GM19238 (cell line): ENCODE results near the gene ANKRD10.
"Not testable (repeated sequence)": the region's sequence is repeated elsewhere in the genome, so short reads cannot be mapped to it uniquely, and the experiment has no call there.

Experiments used
- DNase-seq: peaks from one replicate; pipeline ENCODE4 v3.0.0; 2011; ENCODE audit warnings: low spot score; ENCODE audit not compliant: insufficient read length

ANKRD10 gene

DNA sequence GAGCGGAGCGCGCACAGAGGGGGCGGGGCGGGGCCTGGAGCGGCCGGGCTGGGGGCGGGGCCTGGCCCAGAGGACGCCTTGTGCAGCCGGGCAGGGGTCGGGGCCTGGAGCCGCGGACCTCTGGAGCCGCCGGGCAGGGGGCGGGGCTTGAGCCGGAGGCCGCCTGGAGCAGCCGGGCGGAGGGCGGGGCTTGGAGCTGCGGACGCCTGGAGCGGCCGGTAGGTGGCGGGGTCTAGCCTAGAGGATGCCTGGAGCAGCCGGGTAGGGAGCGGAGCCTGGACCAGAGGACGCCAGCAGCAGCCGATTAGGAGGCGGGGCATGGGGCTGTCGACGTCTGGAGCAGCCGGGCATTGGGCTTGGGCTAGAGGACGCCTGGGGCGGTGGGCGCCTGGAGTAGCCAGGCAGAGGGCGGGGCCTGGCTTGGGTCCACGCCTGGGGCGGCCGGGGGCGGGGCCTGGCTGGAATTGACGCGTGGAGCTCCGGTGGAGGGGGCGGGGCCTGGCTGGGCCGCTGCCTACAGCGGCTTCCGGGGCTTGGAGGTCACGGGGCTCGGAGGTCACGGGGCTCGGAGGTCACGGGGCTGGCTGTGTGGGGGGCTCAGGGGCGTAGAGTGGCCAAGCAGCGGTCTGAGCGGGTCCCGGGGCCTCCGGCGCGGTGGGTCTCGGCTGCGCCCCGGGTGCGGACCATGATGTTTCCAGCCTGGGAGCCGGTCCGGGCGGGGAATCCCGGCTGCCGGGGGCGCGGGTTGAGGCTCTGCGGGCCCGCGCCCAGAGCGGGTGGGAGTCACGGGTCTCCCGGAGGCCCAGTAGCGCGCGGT lies at the start of gene ANKRD10:
Gene ANKRD10 (minus strand): TSS at position 13 of the 817 bp plus-strand sequence. CDS start 135 bp downstream, outside the sequence.
- peak; percentile 93 for DNase-seq

DNA sequence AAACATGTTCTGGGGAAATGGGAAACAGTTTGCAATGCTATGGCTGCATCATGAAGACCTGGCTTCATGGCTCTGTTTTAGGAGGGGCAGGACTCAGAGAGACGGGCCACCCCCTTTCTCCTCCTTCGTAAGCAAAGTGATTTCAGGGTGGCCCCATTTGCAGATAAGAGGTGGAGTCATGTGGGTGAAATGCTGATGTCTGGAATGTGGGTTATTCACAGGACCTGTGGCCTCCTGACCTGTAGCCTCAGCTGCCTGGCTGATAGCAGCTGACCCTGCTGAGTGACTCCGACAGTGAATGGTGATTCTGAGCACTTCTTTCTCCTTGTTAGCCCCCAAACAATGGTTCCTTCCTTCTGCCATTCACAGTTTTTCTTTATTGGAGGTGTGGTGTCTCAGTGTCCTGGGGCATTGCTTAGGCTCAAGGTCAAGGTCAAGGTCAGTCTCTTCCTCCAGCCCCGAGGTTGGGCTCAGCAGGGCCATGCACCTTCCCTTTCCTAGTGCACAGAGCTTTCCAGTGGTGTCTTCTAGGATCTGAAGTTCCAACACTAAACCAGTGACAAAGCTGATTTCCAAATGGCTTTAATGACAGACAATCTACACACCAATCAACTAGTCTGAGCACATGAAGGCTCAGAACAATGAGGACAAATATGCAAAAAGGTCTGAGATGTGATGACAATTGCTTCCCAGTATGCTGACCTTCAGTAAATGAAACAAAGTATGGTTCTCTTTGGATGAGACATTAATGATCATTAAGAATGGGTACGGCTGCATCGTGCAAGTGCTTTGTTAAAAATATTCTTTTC lies 49.6 kb upstream of the ANKRD10 start:
- no peak for DNase-seq

GRCh38 chr13:110963554-110963970 lies 48.7 kb upstream of the ANKRD10 start:
- no peak for DNase-seq

GRCh38 chr13:110961959-110962358 lies 47.1 kb upstream of the ANKRD10 start:
- DNase-seq = no peak

DNA sequence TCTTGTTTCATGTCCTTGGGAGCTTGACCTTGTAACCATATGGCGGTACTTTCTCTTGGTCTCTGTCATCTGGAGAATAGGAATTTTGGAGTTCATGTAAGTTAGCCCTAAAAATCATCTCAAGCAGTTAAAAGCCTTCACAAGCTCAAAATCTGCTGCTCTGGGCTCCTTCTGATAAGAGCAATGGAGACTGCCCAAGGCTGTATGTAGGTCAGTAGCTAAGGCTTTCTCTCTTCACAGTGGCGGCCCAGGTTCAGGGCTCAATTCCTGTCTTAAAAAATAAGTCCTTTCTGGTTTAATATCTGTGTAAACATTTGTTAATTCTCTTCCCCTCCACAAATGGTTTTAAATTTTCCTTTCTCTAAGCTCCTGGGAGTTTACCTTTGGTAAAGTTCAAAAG lies 45.3 kb upstream of the ANKRD10 start:
- DNase-seq = no peak

GRCh38 chr13:110957931-110958330 lies 43.1 kb upstream of the ANKRD10 start:
- no peak for DNase-seq

- no peak for DNase-seq
These were observed 42.5 kb upstream of the ANKRD10 start for GRCh38 chr13:110957181-110957884.

DNA sequence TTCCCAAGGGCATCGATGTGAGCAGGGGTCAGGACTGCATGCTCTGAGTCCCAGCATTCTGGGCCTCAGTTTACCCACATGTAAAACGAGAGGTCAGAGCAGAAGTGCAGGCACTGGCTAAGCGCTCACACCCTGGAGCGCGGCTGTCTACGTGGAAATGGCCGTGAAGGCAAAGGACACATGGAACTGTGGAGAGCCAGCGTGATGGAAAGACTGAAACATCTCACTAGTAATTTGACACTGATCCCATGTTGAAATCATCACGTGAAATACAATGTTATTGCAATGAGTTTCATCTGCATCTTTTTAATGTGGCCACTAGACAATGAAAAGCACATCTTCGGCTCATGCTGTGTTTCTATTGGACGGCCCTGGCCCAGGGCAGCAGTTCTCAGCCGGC lies 41.3 kb upstream of the ANKRD10 start:
- not testable (repeated sequence) for DNase-seq

GRCh38 chr13:110955608-110956007 lies 40.7 kb upstream of the ANKRD10 start:
- not testable (repeated sequence) for DNase-seq

GRCh38 chr13:110955072-110955503 lies 40.2 kb upstream of the ANKRD10 start:
- DNase-seq = not testable (repeated sequence)

GRCh38 chr13:110954533-110954920 lies 39.7 kb upstream of the ANKRD10 start:
- DNase-seq = not testable (repeated sequence)

DNA sequence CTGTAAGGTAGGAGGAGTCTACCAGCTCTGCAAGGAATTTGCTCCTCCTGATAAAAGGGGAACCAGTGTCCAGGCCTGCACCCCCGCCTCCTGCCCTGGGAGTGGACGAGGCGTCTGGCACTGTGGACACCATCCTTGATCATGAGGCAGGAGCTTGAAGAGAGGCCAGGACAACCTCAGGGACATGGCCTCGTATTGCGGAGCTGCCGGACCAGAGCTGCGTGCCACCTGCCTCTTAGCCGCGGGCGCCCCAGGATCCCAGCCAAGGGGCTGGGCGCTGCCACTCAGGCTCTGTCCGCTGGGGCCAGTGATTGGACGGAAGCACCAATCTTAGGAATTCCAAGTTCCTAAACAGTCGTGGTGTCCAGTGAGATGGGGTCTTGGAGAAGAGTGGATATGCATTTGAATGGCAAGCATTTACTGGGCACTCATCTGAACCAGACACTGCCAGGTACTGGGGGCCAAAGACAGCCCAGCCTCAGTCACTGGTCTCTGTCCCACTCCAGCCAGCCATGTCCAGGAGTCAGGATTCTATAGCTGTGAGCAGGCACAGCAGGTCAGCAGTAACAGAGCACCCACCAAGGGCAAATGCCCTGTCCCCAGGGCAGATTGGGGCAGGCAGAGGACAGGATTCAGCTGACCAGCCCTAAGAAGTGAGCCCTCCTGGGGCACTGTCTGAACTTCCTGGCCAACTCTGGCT lies 39.1 kb upstream of the ANKRD10 start:
- DNase-seq = no peak

- no peak for DNase-seq
These were observed 38.5 kb upstream of the ANKRD10 start for GRCh38 chr13:110953416-110953815.

DNA sequence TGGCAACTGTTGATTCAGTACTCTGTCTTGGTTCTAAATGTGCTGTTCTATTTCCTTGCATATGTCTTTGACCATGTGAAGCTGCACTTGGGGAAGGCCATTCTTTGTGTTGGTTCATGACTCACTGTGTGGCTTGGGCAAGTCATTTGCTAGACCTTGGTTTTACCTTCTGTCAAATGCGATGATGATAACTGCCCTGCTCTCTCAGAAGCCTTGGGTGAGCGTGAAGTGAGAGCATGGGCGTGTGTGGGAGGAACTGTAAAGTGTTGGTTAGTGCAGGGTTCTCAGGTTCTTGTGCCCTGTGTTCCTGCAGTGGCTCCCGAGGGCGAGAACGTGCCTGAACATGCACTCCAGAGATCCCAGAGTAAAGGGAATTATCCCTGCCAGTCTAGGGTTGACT lies 37.3 kb upstream of the ANKRD10 start:
- not testable (repeated sequence) for DNase-seq

DNA sequence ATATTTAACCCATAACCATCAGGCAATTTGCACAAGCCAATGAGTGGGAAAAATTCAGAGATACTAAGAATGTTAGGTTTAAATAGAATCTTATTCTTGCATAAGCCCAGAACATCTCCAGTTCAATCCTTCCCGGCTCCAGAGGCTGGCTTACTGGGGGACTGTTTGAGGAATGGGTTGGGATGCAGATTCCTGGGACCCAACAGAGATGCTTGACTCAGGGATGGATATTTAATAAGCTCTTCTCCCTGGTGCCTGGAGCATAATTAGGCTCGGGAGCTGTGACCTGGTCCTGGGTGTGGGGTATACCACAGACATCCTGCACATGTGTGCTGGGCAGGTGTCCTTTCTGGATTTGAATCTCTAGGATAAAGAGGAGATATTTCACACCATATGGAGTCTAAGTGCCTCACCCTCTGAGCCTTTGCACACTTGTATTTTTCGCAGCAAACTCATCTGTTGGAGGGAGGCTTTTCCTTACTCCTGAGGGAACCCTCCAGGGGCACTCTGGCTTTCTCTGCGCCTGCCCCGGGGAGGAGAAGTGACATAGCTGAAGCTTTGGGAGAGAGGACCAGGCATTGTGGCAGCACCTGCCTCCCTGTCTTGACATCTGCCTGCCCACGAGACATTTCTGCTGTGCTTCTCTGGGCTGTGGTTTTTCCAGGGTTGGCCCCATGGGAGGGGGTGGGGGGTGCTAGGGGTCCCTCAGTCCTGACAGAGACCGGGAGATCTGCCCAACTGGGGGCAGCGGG lies 36.1 kb upstream of the ANKRD10 start:
- no peak for DNase-seq

DNA sequence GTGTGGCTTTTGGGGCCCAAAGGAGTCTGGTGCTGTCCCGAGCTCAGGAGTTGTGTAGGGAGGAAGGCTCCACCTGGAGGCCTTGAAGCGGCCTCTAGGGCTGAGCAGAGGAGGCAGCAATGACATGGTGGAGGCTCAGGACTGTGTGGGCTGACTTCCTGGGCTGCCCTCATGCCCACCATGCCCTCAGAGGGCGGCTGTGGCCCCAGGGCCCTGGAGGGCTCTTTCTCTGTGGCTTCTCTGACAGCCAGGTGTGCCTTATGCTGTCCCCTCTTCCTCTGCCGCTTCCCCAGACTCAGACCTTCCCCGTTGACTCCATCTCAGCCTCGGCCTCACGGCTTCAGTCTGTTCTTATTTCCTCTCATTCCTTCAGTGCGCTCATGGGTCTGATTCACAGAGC lies 35.5 kb upstream of the ANKRD10 start:
- DNase-seq = no peak

DNA sequence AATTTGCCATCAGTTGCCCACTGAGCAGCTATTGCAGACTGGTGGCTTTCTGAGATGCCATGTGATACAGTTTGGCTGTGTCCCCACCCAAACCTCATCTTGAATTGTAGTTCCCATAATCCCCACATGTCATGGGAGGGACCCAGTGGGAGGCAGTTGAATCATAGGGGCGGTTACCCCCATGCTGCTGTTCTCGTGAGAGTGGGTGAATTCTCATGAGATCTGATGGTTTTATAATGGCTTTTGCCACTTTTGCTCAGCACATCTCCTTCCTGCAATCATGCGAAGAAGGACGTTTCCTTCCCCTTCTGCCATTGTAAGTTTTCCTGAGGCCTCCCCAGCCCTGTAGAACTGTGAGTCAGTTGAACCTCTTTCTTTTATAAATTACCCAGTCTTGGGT lies 34.8 kb upstream of the ANKRD10 start:
- DNase-seq = no peak

DNA sequence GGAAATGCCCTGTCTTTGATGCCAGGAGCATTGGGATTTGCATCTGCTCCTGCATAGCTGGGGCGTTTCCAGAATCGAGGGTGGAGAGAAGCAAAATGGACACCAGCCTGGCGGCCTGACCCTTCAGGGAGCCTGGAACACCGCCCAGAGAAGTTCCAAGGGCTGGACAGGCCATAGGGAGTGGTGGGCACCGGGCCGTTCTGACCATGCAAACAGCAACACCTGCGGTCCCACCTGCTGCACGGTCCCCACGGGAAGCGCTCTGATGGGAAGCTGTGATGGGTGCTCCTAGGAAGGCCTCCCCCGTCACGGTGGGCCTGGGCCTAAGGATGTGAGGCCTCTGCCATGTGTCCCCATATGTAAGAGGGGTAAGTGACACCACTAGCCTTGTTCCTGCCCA lies 34.2 kb upstream of the ANKRD10 start:
- no peak for DNase-seq

GRCh38 chr13:110947338-110947737 lies 32.5 kb upstream of the ANKRD10 start:
- not testable (repeated sequence) for DNase-seq

DNA sequence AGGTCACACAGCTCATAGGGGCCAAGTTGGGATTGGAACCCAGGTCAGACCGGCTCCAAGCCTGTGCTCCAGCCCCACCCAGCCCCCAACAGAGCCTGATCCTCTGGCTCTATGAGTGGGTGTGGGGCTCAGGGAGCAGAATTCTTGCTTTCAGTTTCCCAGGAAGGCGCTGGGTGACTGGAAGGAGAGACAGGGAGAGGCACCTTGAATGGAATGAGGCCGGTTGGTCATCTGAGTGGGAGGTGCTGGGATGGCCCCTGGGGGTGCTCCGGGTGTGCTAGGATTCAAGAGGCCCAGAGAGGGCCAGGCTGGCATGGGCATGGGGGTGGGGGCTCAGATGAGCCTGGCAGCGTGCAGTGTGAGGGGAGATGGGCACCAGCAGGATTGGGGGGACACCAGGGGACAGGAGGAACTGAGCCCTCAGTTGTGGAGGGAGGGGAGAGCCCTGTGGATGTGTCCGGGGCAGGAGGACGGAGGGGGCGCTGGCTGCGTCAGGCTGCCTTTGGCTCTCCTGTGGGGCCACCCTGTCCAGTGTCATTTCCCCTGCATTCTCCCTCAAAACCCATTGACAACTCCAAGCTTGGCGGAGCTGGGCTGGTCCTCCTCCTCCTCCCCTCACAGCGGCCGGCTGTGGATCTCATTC lies 31.2 kb upstream of the ANKRD10 start:
- no peak for DNase-seq
